Tibial nerve (tissue), 4 donors: ENCODE results near the gene PHLPP1. TPM values are rescaled to one million over a fixed set of nuclear protein-coding genes. Genes with fewer than 3 reads are reported as not detected.

Experiments used
- DNase-seq, 2 donors: peaks; one replicate each; pipeline ENCODE4 v3.0.0-alpha.2; 2019; ENCODE audit warnings: low spot score in 2 of 2
- H3K27ac ChIP-seq, 4 donors: fragments of 200-600 bp; sonication (generic) in 3 of 4; one replicate each; pipeline ENCODE4 v1.5.1; 2017 to 2019; ENCODE audit warnings: mild to moderate bottlenecking in 1 of 4
- H3K27me3 ChIP-seq, 2 donors: fragments of 200-600 bp; sonication (generic) in 1 of 2; one replicate each; pipeline versions ENCODE4 v1.5.1 to v1.6.0; 2017 to 2019
- H3K36me3 ChIP-seq, 3 donors: fragments of 200-600 bp; sonication (generic); one replicate each; pipeline ENCODE4 v1.5.1; 2018 to 2019
- H3K4me1 ChIP-seq, 4 donors: fragments of 200-600 bp; sonication (generic) in 3 of 4; one replicate each; pipeline ENCODE4 v1.5.1; 2017 to 2019
- H3K4me3 ChIP-seq, 4 donors: fragments of 200-600 bp; sonication (generic) in 3 of 4; one replicate each; pipeline ENCODE4 v1.5.1; 2017 to 2019; ENCODE audit warnings: mild to moderate bottlenecking in 1 of 4, moderate library complexity in 1 of 4
- H3K9me3 ChIP-seq, 4 donors: fragments of 200-600 bp; sonication (generic) in 3 of 4; one replicate each; pipeline ENCODE4 v1.5.1; 2017 to 2019
- EP300 ChIP-seq, 2 donors: sonication (generic); formaldehyde crosslinking; IDR thresholded peaks; one replicate each; pipeline ENCODE4 v1.6.1; 2017; ENCODE audit warnings: antibody characterized with exemption in 2 of 2, mild to moderate bottlenecking in 1 of 2
- POLR2A ChIP-seq, 2 donors: fragments of 450-650 bp; IDR thresholded peaks; one replicate each; pipeline ENCODE4 v1.6.1; 2017; ENCODE audit warnings: antibody characterized with exemption in 2 of 2, mild to moderate bottlenecking in 2 of 2, moderate library complexity in 2 of 2
- WGBS, 2 donors: methylation state at CpG; one replicate each; pipeline ENCODE4 v1.1.5; 2018; 5-methylcytosine and 5-hydroxymethylcytosine counted together
- total RNA-seq, 4 donors: library from RNA; depleted of rRNA; stranded (reverse); fragments of >200 nt; gene quantifications; one replicate each; pipeline ENCODE4 v1.1.0, GENCODE V29; 2016
- TF ChIP-seq, protein P1 (sequence below), 5 experiments: fragments of 200-600 bp in 3 of 5; fragments of 450-650 bp in 2 of 5; sonication (generic) in 3 of 5; IDR thresholded peaks; one replicate each; pipeline ENCODE4 v1.5.1; 2016 to 2019; ENCODE audit warnings: antibody characterized with exemption in 5 of 5, mild to moderate bottlenecking in 3 of 5, moderate library complexity in 2 of 5

PHLPP1 gene
- 10 to 100 TPM; 11.4 to 16.1 (median 14.5) TPM for total RNA-seq

DNA sequence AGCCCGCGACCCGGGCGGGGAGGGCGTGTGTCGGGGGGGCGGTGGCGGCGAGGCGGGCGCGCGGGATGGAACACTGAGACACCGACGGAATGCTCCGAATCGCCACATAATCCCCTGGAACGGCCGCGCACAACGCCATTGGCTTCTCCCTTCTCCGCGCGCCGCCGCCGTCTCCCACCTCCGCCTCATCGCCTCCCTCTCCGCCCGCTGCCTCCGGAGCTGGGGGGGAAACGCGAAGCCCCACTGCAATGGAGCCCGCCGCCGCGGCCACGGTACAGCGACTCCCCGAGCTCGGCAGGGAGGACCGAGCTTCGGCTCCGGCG lies at the start of gene PHLPP1:
TSS of gene PHLPP1 (plus strand) at position 106 of the 323 bp plus-strand sequence. CDS start at position 249, 143 bp downstream.
- Histone ChIP-seq H3K4me1 (peaks cover 0 to 41% (median 23%) of the 10 kb centered on the region in 4 donors), H3K27me3 (no peaks in the 10 kb centered on the region), H3K4me3 (peak within 1 kb of the TSS; percentile 74 to 94 (median 83)), H3K9me3 (no peaks in the 10 kb centered on the region), H3K36me3 (no peaks in the 10 kb centered on the region), H3K27ac (peak within 1 kb of the TSS; percentile 96 to 100 (median 98))
- TF ChIP-seq POLR2A (IDR thresholded peaks at IDR 0.05) (peak; percentile 81 to 87), EP300 (IDR thresholded peaks at IDR 0.05) (peak in 1 of 2 donors; percentile 76)
- TF ChIP-seq, protein P1, sequence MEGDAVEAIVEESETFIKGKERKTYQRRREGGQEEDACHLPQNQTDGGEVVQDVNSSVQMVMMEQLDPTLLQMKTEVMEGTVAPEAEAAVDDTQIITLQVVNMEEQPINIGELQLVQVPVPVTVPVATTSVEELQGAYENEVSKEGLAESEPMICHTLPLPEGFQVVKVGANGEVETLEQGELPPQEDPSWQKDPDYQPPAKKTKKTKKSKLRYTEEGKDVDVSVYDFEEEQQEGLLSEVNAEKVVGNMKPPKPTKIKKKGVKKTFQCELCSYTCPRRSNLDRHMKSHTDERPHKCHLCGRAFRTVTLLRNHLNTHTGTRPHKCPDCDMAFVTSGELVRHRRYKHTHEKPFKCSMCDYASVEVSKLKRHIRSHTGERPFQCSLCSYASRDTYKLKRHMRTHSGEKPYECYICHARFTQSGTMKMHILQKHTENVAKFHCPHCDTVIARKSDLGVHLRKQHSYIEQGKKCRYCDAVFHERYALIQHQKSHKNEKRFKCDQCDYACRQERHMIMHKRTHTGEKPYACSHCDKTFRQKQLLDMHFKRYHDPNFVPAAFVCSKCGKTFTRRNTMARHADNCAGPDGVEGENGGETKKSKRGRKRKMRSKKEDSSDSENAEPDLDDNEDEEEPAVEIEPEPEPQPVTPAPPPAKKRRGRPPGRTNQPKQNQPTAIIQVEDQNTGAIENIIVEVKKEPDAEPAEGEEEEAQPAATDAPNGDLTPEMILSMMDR (IDR thresholded peaks at IDR 0.05), result no peak
- no peak for DNase-seq
- 0 to 1% methylated on average over 1 to 32 of the region's 46 CpGs for WGBS, 2 donors

DNA sequence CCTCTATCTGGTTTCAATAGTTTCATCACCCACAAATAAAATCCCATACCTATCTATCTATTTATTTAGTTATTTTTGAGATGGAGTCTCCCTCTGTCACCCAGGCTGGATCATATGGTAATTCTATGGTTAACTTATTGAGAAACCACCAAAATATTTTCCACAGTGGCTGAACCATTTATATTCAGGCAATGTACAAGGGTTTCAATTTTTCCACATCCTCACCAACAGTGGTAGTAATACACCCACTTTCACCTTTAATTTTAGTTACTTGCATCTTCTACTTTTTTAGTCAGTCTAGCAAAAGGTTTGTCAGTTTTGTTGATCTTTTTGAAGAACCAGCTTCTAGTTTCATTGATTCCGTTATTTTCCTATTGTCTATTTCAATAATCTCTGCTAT lies 46.1 kb upstream of the PHLPP1 start:
- H3K27ac ChIP-seq, result no peak overlapping the region
- DNase-seq, result no peak
- TF ChIP-seq, protein P1 (IDR thresholded peaks at IDR 0.05), result no peak
- TF ChIP-seq EP300 (IDR thresholded peaks at IDR 0.05), result no peak
- TF ChIP-seq POLR2A (IDR thresholded peaks at IDR 0.05), result no peak
- no peaks in the 10 kb centered on the region for H3K27me3 ChIP-seq
- H3K9me3 ChIP-seq, result peaks cover 0 to 21% (median 2%) of the 10 kb centered on the region in 4 donors
- H3K4me1 ChIP-seq, result no peaks in the 10 kb centered on the region
- 91 to 93% methylated on average over 1 of the region's 1 CpG for WGBS, 2 donors
- no peak overlapping the region for H3K4me3 ChIP-seq
- no peaks in the 10 kb centered on the region for H3K36me3 ChIP-seq

DNA sequence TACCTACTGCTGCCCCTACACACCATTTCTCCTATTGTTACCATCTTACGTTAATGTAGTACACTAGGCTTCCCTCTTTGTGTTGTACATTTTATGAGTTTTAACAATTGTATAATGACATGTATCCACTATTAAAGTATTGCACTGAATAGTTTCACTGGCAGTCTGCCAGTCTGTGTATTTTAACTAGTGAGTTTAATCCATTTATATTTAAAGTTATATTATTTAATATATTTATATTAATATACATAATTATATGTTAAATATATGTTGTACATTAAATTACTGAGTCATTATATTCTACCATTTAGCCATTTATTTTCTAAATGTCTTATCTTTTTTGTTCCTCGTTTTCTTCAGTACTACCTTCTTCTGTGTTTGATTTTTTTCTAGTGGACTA lies 44.8 kb upstream of the PHLPP1 start:
- Histone ChIP-seq H3K4me3 (no peak overlapping the region), H3K27ac (no peak overlapping the region), H3K36me3 (no peaks in the 10 kb centered on the region), H3K9me3 (peaks cover 0 to 21% (median 2%) of the 10 kb centered on the region in 4 donors), H3K27me3 (no peaks in the 10 kb centered on the region), H3K4me1 (no peaks in the 10 kb centered on the region)
- 94 to 97% methylated on average over 2 of the region's 2 CpGs for WGBS, 2 donors
- TF ChIP-seq POLR2A (IDR thresholded peaks at IDR 0.05), result no peak
- no peak for TF ChIP-seq EP300 (IDR thresholded peaks at IDR 0.05)
- TF ChIP-seq, protein P1 (IDR thresholded peaks at IDR 0.05), result no peak
- no peak for DNase-seq

DNA sequence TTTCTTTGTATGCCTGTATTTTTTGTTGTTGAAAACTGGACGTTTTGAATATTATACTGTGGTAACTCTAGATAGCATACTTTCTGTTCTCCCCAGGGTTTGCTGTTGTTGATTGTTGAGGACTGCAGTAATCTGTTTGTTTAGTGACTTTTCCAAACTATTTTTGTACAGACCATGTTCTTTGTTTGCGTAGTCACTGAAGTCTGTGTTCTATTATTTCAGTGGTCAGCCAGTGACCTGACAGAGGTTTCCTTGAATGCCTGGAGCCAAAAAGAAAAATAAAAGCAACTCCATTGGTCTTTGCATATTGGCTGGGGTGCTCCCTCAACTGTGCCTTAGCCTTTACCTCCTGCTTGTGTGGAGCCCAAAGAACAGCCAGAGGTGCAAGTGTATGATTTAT lies 42.7 kb upstream of the PHLPP1 start:
- Histone ChIP-seq H3K36me3 (no peaks in the 10 kb centered on the region), H3K4me1 (no peaks in the 10 kb centered on the region), H3K4me3 (no peak overlapping the region), H3K27ac (no peak overlapping the region), H3K9me3 (peaks cover 0 to 21% (median 2%) of the 10 kb centered on the region in 4 donors), H3K27me3 (no peaks in the 10 kb centered on the region)
- WGBS, 2 donors, result 13 to 20% methylated on average over 2 of the region's 2 CpGs
- no peak for DNase-seq
- TF ChIP-seq EP300 (IDR thresholded peaks at IDR 0.05), result no peak
- TF ChIP-seq, protein P1 (IDR thresholded peaks at IDR 0.05), result no peak
- no peak for TF ChIP-seq POLR2A (IDR thresholded peaks at IDR 0.05)

DNA sequence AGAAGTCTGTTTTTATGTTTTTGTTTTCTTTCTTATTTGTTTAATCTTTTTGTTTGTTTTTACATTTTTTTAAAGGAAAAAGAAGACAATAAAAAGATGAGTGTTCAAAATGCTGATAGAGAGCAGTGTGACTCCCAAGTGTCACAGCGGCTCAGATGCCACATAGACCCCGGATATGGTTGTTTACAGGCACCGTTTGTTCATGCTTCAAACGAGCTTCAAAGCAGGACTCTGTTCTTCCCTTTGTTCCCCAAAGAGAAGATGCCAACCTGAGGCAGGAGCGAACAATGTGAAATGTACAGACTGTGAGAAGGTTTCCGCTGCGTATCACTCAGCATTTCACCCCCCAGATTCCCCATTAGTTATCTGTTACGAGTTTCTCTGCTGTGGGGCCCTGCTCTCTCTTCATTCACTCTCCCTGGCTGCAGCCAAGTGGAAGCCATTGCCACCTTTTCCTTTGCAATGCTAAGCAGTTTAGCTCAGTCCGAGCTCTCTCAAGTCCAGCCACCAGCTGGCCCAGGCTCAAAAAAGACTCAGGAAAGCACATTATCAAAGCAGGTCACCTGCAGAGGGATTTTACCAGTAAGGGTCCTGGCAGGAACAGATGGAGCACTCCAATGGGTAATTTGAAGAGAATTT lies 36.4 kb upstream of the PHLPP1 start:
- 76% methylated on average over 9 of the region's 9 CpGs for WGBS, 2 donors
- Histone ChIP-seq H3K4me1 (no peaks in the 10 kb centered on the region), H3K9me3 (no peaks in the 10 kb centered on the region), H3K4me3 (no peak overlapping the region), H3K27me3 (no peaks in the 10 kb centered on the region), H3K27ac (no peak overlapping the region), H3K36me3 (no peaks in the 10 kb centered on the region)
- DNase-seq, result no peak
- no peak for TF ChIP-seq POLR2A (IDR thresholded peaks at IDR 0.05)
- TF ChIP-seq, protein P1 (IDR thresholded peaks at IDR 0.05), result no peak
- TF ChIP-seq EP300 (IDR thresholded peaks at IDR 0.05), result no peak
